ENCODE results near the gene PPP1R3G. TPM values are rescaled to one million over a fixed set of nuclear protein-coding genes. Genes with fewer than 3 reads are reported as not detected.
A peak's percentile ranks its signal among the peaks of the same experiment; 100 is the strongest.

The PPP1R3G gene
- total RNA-seq, 6 experiments from 2014 or later = 0.55 to 1.6 (median 1.4) TPM

DNA sequence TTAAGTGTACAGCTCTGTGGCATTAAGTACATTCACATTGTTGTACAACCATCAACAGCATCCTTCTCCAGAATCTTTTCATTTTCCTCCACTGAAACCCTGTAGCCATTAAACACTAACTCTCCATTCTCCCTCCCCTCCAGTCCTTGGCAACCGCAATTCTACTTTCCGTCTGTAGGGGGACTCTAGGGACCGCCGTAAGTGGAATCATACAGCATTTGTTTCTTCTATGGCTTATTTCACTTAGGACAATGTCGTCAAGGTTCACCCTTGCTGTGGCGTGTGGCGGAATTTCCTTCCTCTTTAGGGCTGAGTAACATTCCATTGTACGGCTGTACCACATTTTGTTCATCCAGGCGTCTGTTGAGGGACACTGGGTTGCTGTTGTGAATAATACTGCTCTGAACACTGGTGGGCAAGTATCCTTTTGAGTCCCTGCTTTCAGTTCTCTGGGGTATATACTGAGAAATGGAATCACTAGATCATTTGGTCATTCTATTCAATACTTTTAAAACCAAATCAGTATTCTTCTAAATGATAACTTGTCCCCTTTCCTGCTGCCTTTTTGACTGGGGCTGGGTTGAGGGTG, 50.7 kb downstream of the PPP1R3G start:
- Mint-ChIP-seq H3K9me3 (no peaks in the 10 kb centered on the region), H3K27me3 (ENCODE audit: insufficient read depth) (no peaks in the 10 kb centered on the region), H3K4me1 (ENCODE audit: low read depth) (no peaks in the 10 kb centered on the region), H3K4me3 (no peak overlapping the region), H3K27ac (no peak overlapping the region), H3K36me3 (ENCODE audit: low read depth) (no peaks in the 10 kb centered on the region)
- TF ChIP-seq, protein P1, sequence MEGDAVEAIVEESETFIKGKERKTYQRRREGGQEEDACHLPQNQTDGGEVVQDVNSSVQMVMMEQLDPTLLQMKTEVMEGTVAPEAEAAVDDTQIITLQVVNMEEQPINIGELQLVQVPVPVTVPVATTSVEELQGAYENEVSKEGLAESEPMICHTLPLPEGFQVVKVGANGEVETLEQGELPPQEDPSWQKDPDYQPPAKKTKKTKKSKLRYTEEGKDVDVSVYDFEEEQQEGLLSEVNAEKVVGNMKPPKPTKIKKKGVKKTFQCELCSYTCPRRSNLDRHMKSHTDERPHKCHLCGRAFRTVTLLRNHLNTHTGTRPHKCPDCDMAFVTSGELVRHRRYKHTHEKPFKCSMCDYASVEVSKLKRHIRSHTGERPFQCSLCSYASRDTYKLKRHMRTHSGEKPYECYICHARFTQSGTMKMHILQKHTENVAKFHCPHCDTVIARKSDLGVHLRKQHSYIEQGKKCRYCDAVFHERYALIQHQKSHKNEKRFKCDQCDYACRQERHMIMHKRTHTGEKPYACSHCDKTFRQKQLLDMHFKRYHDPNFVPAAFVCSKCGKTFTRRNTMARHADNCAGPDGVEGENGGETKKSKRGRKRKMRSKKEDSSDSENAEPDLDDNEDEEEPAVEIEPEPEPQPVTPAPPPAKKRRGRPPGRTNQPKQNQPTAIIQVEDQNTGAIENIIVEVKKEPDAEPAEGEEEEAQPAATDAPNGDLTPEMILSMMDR (IDR thresholded peaks at IDR 0.05) = peak; percentile 79
- DNase-seq = no peak

DNA sequence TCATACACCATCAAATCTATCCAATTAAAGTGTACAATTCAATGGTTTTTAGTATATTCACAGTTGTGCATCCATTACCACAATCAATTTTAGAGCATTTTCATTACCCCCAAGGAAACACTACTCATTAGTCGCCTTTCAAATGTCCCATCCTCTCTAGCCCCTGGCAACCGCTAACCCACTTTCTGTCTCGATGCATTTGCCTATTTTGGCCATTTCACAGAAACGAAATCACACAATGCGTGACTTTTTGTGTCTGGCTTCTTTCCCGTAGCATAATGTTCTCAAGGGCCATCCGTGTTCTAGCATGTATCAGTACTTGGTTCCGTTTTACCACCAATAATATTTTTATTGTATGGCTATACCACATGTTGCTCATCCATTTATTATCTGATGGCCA, 51.7 kb downstream of the PPP1R3G start:
- H3K27me3 Mint-ChIP-seq (ENCODE audit: insufficient read depth) = no peaks in the 10 kb centered on the region
- no peaks in the 10 kb centered on the region for H3K4me1 Mint-ChIP-seq (ENCODE audit: low read depth)
- H3K9me3 Mint-ChIP-seq = no peaks in the 10 kb centered on the region
- no peak for DNase-seq
- no peaks in the 10 kb centered on the region for H3K36me3 Mint-ChIP-seq (ENCODE audit: low read depth)
- H3K27ac Mint-ChIP-seq = no peak overlapping the region
- TF ChIP-seq, protein P1 (IDR thresholded peaks at IDR 0.05) = no peak
- no peak overlapping the region for H3K4me3 Mint-ChIP-seq

Other genes starting within 250 kb of the PPP1R3G start
- 10 to 100 TPM; 11.2 to 18.2 (median 16.8) TPM for gene RPP40, start 81.3 kb upstream of the PPP1R3G start, total RNA-seq (2021; fragmentation: NEBNext Ultra II Directional; extraction: Animal tissue kit (Norgen Biotek cat#: 25700))
- gene LYRM4, start 175.6 kb downstream of the PPP1R3G start, total RNA-seq (2021; fragmentation: NEBNext Ultra II Directional; extraction: Animal tissue kit (Norgen Biotek cat#: 25700)) = 10 to 100 TPM; 26.8 to 36.3 (median 30.2) TPM
- 10 to 100 TPM; 11.5 to 16.4 (median 13.1) TPM for gene FARS2, start 176.2 kb downstream of the PPP1R3G start, total RNA-seq (2021; fragmentation: NEBNext Ultra II Directional; extraction: Animal tissue kit (Norgen Biotek cat#: 25700))

All from HFFc6 (cell line).